ENCODE data around the gene LRTM2.

DNA sequence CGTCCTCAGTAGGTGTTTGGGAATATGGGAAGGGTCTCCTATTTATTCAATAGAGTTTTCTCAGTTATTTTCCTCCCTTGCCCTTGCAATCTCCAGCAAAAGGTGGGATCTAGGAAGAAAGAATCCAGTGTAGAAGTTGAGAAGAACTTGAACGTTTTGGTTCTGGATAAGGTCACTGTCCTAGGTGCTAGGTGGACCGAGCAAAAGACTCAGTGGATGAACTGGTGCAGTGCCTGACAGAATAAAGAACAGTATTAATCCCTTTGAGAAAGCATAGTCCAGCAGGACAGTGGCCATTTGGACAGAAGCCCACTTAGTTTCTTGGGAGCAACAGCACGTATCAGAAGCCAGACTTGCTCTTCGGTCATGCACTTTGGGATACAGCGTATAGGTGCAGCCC, 32.7 kb upstream of the LRTM2 start:
- TF ChIP-seq, protein P1, sequence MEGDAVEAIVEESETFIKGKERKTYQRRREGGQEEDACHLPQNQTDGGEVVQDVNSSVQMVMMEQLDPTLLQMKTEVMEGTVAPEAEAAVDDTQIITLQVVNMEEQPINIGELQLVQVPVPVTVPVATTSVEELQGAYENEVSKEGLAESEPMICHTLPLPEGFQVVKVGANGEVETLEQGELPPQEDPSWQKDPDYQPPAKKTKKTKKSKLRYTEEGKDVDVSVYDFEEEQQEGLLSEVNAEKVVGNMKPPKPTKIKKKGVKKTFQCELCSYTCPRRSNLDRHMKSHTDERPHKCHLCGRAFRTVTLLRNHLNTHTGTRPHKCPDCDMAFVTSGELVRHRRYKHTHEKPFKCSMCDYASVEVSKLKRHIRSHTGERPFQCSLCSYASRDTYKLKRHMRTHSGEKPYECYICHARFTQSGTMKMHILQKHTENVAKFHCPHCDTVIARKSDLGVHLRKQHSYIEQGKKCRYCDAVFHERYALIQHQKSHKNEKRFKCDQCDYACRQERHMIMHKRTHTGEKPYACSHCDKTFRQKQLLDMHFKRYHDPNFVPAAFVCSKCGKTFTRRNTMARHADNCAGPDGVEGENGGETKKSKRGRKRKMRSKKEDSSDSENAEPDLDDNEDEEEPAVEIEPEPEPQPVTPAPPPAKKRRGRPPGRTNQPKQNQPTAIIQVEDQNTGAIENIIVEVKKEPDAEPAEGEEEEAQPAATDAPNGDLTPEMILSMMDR (optimal IDR thresholded peaks at IDR 0.05 in 1 of 3, IDR thresholded peaks at IDR 0.05 in 1 of 3, conservative IDR thresholded peaks at IDR 0.05 in 1 of 3; ENCODE audit: extremely low read depth in 1 of 3, insufficient read depth in 2 of 3, low read length in 3 of 3), result no peak
- no peak for TF ChIP-seq EZH2 (IDR thresholded peaks at IDR 0.05; ENCODE audit: low read length)
